Activated T-cell treated with anti-CD3 and anti-CD28 coated beads, Interleukin-2, amount 50 U/mL, for 4 hours (primary cell): Measurements from ENCODE around the gene PCDHGB4. TPM values are rescaled to one million over a fixed set of nuclear protein-coding genes. Genes with fewer than 3 reads are reported as not detected.
"Not testable (repeated sequence)": the region's sequence is repeated elsewhere in the genome, so short reads cannot be mapped to it uniquely, and the experiment has no call there.

Source experiments
- ATAC-seq, 2 donors: fragments of 200-7000 bp; cut with Tn5 transposase; one replicate each; pipeline ENCODE4 v1.10.0; 2021
- DNase-seq: peaks from one replicate; pipeline ENCODE4 v3.0.0-alpha.2; 2020
- H3K27me3 Mint-ChIP-seq: one replicate; pipeline ENCODE4 v1.8.0; 2021; ENCODE audit warnings: low read depth, mixed read lengths
- H3K36me3 Mint-ChIP-seq: one replicate; pipeline ENCODE4 v1.8.0; 2022; ENCODE audit warnings: mixed read lengths; ENCODE audit not compliant: insufficient read depth
- H3K4me1 Mint-ChIP-seq: one replicate; pipeline ENCODE4 v1.8.0; 2021; ENCODE audit warnings: low read depth, mixed read lengths
- H3K4me3 Mint-ChIP-seq: one replicate; pipeline ENCODE4 v1.8.0; 2021; ENCODE audit warnings: mild to moderate bottlenecking, moderate library complexity, mixed read lengths
- H3K9me3 Mint-ChIP-seq: one replicate; pipeline ENCODE4 v1.8.0; 2021; ENCODE audit warnings: mixed read lengths
- total RNA-seq, 3 donors: library from RNA; stranded (reverse); gene quantifications; one replicate each; pipeline ENCODE4 v1.2.1, GENCODE V29; 2021

The PCDHGB4 gene
- total RNA-seq, 3 donors from 2014 or later, result 0.08 to 0.22 (median 0.20) TPM

DNA sequence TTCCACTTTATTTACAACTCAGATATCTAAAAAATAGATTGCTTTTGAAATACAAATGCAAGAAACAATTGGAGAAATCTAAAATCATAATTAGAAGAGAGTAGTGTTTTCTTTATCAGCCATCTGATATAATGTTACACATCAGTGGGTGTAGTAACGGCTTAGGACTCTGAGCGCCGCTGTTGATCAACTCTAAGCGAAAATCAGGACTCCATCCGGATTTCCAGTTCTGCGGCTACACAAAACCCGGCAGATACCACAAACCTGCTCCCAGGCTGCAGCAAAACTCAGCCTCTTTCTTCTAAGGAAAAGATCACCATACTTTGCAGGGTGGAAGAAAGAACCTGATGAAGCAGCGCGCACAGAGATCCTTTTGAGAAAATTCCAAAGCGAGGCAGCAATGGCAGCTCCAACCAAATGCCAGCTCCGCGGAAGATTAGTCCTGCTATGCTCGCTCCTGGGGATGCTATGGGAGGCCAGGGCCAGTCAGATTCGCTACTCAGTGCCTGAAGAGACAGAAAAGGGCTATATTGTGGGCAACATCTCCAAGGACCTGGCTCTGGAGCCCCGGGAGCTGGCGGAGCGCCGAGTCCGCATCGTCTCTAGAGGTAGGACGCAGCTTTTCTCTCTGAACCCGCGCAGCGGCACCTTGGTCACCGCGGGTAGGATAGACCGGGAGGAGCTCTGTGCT is 15.2 kb downstream of the PCDHGB4 start, which contains the start of gene PCDHGA9:
TSS of gene PCDHGA9 (plus strand) at position 226 of the 691 bp plus-strand sequence. CDS start at position 401, 175 bp downstream.
- H3K36me3 Mint-ChIP-seq, result no peaks in the 10 kb centered on the region
- peaks cover 74% of the 10 kb centered on the region for H3K27me3 Mint-ChIP-seq
- peak within 1 kb of the TSS; percentile 65 for H3K4me3 Mint-ChIP-seq
- peaks cover 21% of the 10 kb centered on the region for H3K9me3 Mint-ChIP-seq
- H3K4me1 Mint-ChIP-seq, result no peaks in the 10 kb centered on the region
- DNase-seq, result no peak
- ATAC-seq, result no peak

- peaks cover 25% of the 10 kb centered on the region for H3K9me3 Mint-ChIP-seq
- ATAC-seq, result no peak
- peaks cover 2% of the 10 kb centered on the region for H3K36me3 Mint-ChIP-seq
- peaks cover 81% of the 10 kb centered on the region for H3K27me3 Mint-ChIP-seq
- DNase-seq, result no peak
- no peak overlapping the region for H3K4me3 Mint-ChIP-seq
- H3K4me1 Mint-ChIP-seq, result peaks cover 2% of the 10 kb centered on the region
These were observed 15.9 kb downstream of the PCDHGB4 start for GRCh38 chr5:141403387-141403786.

GRCh38 chr5:141407790-141408505 is 20.4 kb downstream of the PCDHGB4 start, which contains the start of gene PCDHGB6:
PCDHGB6 (plus strand) TSS chr5:141408021; CDS start chr5:141408203, 182 bp downstream.
- H3K4me3 Mint-ChIP-seq, result peak within 1 kb of the TSS; percentile 65
- peaks cover 82% of the 10 kb centered on the region for H3K27me3 Mint-ChIP-seq
- peaks cover 11% of the 10 kb centered on the region for H3K36me3 Mint-ChIP-seq
- H3K9me3 Mint-ChIP-seq, result peaks cover 22% of the 10 kb centered on the region
- DNase-seq, H3K4me1 Mint-ChIP-seq: not testable (repeated sequence)
- peak; percentile 61 to 67 for ATAC-seq

GRCh38 chr5:141409598-141410306 is 22.3 kb downstream of the PCDHGB4 start:
- no peak for ATAC-seq
- peaks cover 15% of the 10 kb centered on the region for H3K36me3 Mint-ChIP-seq
- peaks cover 82% of the 10 kb centered on the region for H3K27me3 Mint-ChIP-seq

GRCh38 chr5:141411575-141411974 is 24.1 kb downstream of the PCDHGB4 start:
- no peak for DNase-seq
- no peak for ATAC-seq
- Mint-ChIP-seq H3K27me3 (peaks cover 78% of the 10 kb centered on the region), H3K4me3 (no peak overlapping the region), H3K4me1 (peaks cover 14% of the 10 kb centered on the region), H3K36me3 (peaks cover 15% of the 10 kb centered on the region), H3K9me3 (peaks cover 19% of the 10 kb centered on the region)

More at GRCh38 chr5:141409598-141410306, 22.3 kb downstream of the PCDHGB4 start:
- Mint-ChIP-seq H3K4me1 (peaks cover 14% of the 10 kb centered on the region), H3K4me3 (no peak overlapping the region), H3K9me3 (peaks cover 26% of the 10 kb centered on the region)
- DNase-seq, result no peak

DNA sequence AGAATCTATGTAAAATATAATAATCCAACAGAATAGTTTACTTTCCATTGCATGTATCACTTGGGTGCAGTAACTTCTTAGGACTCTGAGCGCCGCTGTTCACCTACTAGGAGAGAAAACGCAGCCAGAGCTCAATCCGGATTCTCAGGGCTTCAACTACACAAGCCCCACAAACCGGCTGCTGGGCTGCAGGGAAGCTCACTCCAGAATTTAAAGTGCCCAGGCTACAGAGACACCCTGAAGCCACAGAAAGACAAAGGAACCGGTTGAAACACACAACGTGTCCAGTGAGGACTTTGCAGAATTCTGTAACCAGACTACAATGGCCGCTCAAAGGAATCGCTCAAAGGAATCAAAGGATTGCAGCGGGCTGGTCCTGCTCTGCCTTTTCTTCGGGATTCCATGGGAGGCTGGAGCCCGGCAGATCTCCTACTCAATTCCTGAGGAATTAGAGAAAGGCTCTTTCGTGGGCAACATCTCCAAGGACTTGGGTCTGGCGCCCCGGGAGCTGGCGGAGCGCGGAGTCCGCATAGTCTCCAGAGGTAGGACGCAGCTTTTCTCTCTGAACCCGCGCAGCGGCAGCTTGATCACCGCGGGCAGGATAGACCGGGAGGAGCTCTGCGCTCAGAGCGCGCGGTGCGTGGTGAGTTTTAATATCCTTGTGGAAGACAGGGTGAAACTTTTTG is 25.5 kb downstream of the PCDHGB4 start, which contains the start of gene PCDHGA10:
TSS of gene PCDHGA10 (plus strand) at position 134 of the 686 bp plus-strand sequence. CDS start at position 323, 189 bp downstream.
- H3K9me3 Mint-ChIP-seq, result peaks cover 22% of the 10 kb centered on the region
- H3K36me3 Mint-ChIP-seq, result peaks cover 18% of the 10 kb centered on the region
- peaks cover 16% of the 10 kb centered on the region for H3K4me1 Mint-ChIP-seq
- H3K4me3 Mint-ChIP-seq, result peak within 1 kb of the TSS; percentile 84
- DNase-seq (peak; percentile 38), ATAC-seq (peak; percentile 73 to 76)
- H3K27me3 Mint-ChIP-seq, result peaks cover 81% of the 10 kb centered on the region

DNA sequence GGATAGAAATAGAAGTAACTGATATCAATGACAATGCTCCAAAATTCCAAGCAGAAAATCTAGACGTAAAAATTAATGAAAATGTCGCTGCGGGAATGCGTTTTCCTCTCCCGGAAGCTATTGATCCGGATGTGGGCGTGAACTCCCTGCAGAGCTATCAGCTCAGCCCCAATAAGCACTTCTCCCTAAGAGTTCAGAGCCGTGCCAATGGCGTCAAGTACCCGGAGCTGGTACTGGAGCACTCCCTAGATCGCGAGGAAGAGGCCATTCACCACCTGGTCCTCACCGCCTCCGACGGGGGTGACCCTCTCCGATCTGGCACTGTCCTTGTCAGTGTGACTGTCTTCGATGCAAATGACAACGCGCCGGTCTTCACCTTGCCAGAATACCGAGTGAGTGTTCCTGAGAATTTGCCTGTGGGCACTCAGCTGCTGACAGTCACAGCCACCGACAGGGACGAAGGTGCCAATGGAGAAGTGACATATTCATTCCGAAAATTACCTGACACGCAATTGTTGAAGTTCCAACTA is 26.1 kb downstream of the PCDHGB4 start:
- peaks cover 24% of the 10 kb centered on the region for H3K9me3 Mint-ChIP-seq
- peaks cover 19% of the 10 kb centered on the region for H3K36me3 Mint-ChIP-seq
- ATAC-seq (no peak), DNase-seq (no peak)
- H3K4me1 Mint-ChIP-seq, result peaks cover 16% of the 10 kb centered on the region
- H3K27me3 Mint-ChIP-seq, result peaks cover 81% of the 10 kb centered on the region
- H3K4me3 Mint-ChIP-seq, result peak overlapping the region; percentile 84

- H3K4me3 Mint-ChIP-seq, DNase-seq, ATAC-seq: not testable (repeated sequence)
- H3K36me3 Mint-ChIP-seq, result peaks cover 16% of the 10 kb centered on the region
- peaks cover 79% of the 10 kb centered on the region for H3K27me3 Mint-ChIP-seq
- H3K4me1 Mint-ChIP-seq, result peaks cover 16% of the 10 kb centered on the region
- peaks cover 21% of the 10 kb centered on the region for H3K9me3 Mint-ChIP-seq
These were observed 27.2 kb downstream of the PCDHGB4 start for GRCh38 chr5:141414548-141415274.

DNA sequence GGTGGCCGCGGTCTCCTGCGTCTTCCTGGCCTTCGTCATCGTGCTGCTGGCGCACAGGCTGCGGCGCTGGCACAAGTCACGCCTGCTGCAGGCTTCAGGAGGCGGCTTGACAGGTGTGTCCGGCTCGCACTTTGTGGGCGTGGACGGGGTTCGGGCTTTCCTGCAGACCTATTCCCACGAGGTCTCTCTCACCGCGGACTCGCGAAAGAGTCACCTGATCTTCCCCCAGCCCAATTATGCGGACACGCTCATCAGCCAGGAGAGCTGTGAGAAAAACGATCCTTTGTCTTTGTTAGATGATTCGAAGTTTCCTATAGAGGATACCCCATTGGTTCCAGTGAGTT is 27.7 kb downstream of the PCDHGB4 start:
- Mint-ChIP-seq H3K9me3 (peaks cover 22% of the 10 kb centered on the region), H3K4me1 (peaks cover 16% of the 10 kb centered on the region), H3K36me3 (peaks cover 17% of the 10 kb centered on the region), H3K4me3 (peak overlapping the region; percentile 24), H3K27me3 (peaks cover 78% of the 10 kb centered on the region)
- not testable (repeated sequence) for ATAC-seq, DNase-seq

DNA sequence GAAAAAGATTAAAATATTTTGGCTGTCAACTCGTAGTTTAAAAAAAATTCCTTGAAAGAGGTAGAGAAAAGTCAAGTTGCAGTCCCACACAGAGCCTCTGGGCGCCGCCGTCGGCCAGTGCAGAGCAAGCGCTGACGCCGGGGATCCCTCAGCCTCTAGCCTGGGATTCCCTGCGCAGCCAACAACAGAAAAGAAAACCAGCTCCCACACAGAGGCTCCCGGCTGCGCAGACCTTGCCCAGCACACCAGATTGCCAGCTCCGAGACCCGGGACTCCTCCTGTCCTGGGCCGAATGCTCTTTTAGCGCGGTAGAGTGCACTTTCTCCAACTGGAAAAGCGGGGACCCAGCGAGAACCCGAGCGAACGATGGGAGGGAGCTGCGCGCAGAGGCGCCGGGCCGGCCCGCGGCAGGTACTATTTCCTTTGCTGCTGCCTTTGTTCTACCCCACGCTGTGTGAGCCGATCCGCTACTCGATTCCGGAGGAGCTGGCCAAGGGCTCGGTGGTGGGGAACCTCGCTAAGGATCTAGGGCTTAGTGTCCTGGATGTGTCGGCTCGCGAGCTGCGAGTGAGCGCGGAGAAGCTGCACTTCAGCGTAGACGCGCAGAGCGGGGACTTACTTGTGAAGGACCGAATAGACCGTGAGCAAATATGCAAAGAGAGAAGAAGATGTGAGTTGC is 30.1 kb downstream of the PCDHGB4 start, which contains the start of gene PCDHGB7:
TSS of gene PCDHGB7 (plus strand) at position 184 of the 679 bp plus-strand sequence. CDS start at position 367, 183 bp downstream.
- Mint-ChIP-seq H3K27me3 (peaks cover 88% of the 10 kb centered on the region), H3K36me3 (peaks cover 18% of the 10 kb centered on the region), H3K4me1 (peaks cover 16% of the 10 kb centered on the region), H3K9me3 (peaks cover 31% of the 10 kb centered on the region), H3K4me3 (peak within 1 kb of the TSS; percentile 66)
- ATAC-seq, result peak; percentile 64 to 72
- DNase-seq, result not testable (repeated sequence)

DNA sequence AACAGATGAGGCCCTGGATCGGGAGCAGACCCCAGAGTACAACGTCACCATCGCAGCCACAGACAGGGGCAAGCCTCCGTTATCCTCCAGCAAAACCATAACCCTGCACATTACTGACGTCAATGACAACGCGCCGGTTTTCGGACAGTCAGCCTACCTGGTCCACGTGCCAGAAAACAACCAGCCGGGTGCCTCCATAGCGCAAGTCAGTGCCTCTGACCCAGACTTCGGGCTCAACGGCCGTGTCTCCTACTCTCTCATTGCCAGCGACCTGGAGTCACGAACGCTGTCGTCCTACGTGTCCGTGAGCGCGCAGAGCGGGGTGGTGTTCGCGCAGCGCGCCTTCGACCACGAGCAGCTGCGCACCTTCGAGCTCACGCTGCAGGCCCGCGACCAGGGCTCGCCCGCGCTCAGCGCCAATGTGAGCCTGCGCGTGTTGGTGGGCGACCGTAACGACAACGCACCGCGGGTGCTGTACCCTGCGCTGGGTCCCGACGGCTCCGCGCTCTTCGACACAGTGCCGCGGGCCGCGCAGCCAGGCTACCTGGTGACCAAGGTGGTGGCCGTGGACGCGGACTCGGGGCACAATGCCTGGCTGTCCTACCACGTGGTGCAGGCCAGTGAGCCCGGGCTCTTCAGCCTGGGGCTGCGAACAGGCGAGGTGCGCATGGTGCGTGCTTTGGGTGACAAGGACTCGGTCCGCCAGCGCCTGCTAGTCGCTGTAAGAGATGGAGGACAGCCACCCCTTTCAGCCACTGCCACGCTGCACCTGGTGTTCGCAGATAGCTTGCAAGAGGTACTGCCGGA is 31.8 kb downstream of the PCDHGB4 start:
- peaks cover 15% of the 10 kb centered on the region for H3K36me3 Mint-ChIP-seq
- no peak overlapping the region for H3K4me3 Mint-ChIP-seq
- DNase-seq (no peak), ATAC-seq (no peak)
- H3K27me3 Mint-ChIP-seq, result peaks cover 81% of the 10 kb centered on the region
- peaks cover 8% of the 10 kb centered on the region for H3K4me1 Mint-ChIP-seq
- H3K9me3 Mint-ChIP-seq, result peaks cover 35% of the 10 kb centered on the region
